ENCODE measurements around the gene PRKCZ. TPM values are rescaled to one million over a fixed set of nuclear protein-coding genes. Genes with fewer than 3 reads are reported as not detected.

Gene PRKCZ
- total and polyA plus RNA-seq, 4 donors = 4.8 to 9.9 (median 8.4) TPM

- TF ChIP-seq REST (IDR thresholded peaks at IDR 0.05) (no peak), ATF3 (IDR thresholded peaks at IDR 0.05) (no peak), FOXA1 (IDR thresholded peaks at IDR 0.05) (no peak), YY1 (IDR thresholded peaks at IDR 0.05) (no peak), HNF4G (IDR thresholded peaks at IDR 0.05) (no peak), SP1 (IDR thresholded peaks at IDR 0.05) (no peak), EGR1 (IDR thresholded peaks at IDR 0.05; ENCODE audit: low read depth in 2 of 2) (no peak), RXRA (IDR thresholded peaks at IDR 0.05) (no peak), GABPA (IDR thresholded peaks at IDR 0.05 in 1 of 2, conservative IDR thresholded peaks at IDR 0.05 in 1 of 2) (no peak), RAD21 (IDR thresholded peaks at IDR 0.05) (no peak), TAF1 (conservative IDR thresholded peaks at IDR 0.05) (no peak), FOXA2 (IDR thresholded peaks at IDR 0.05) (no peak), CTCF (IDR thresholded peaks at IDR 0.05; ENCODE audit: low read depth, low read length, missing input control) (no peak), HNF4A (conservative IDR thresholded peaks at IDR 0.05) (no peak), JUND (IDR thresholded peaks at IDR 0.05) (no peak)
- no peak for DNase-seq (ENCODE audit: low spot score)
- Histone ChIP-seq H3K9ac (ENCODE audit: low read depth in 1 of 2, low read length in 2 of 2) (no peak overlapping the region), H3K4me3 (ENCODE audit: low read depth in 1 of 3, low read length in 3 of 3) (no peak overlapping the region), H3K27me3 (ENCODE audit: control insufficient read depth in 4 of 4, insufficient read depth in 4 of 4, low read length in 3 of 4) (no peaks in the 10 kb centered on the region), H3K9me3 (ENCODE audit: control insufficient read depth in 4 of 4, low read length in 3 of 4) (no peaks in the 10 kb centered on the region), H3K27ac (ENCODE audit: low read depth in 1 of 2, low read length in 2 of 2) (peak overlapping the region in 1 of 2 donors; percentile 34), H3K4me1 (ENCODE audit: control insufficient read depth in 4 of 4, insufficient read depth in 4 of 4, low read length in 3 of 4) (no peaks in the 10 kb centered on the region), H3K36me3 (ENCODE audit: control insufficient read depth in 4 of 4, insufficient read depth in 3 of 4, low read depth in 1 of 4, low read length in 3 of 4) (peaks cover 2 to 40% (median 7%) of the 10 kb centered on the region in 4 donors)
- 77% methylated on average over 10 of the region's 10 CpGs for WGBS
Measured at GRCh38 chr1:2151252-2151651, 101.0 kb downstream of the PRKCZ start.

- no peak overlapping the region for H3K9ac ChIP-seq (ENCODE audit: low read depth in 1 of 2, low read length in 2 of 2)
- no peak for DNase-seq (ENCODE audit: low spot score)
- H3K4me3 ChIP-seq (ENCODE audit: low read depth in 1 of 3, low read length in 3 of 3) = no peak overlapping the region
- H3K9me3 ChIP-seq (ENCODE audit: control insufficient read depth in 4 of 4, low read length in 3 of 4) = no peaks in the 10 kb centered on the region
- H3K36me3 ChIP-seq (ENCODE audit: control insufficient read depth in 4 of 4, insufficient read depth in 3 of 4, low read depth in 1 of 4, low read length in 3 of 4) = peaks cover 3 to 33% (median 7%) of the 10 kb centered on the region in 4 donors
- peak overlapping the region in 1 of 2 donors; percentile 34 for H3K27ac ChIP-seq (ENCODE audit: low read depth in 1 of 2, low read length in 2 of 2)
- WGBS = 84% methylated on average over 6 of the region's 6 CpGs
- no peaks in the 10 kb centered on the region for H3K27me3 ChIP-seq (ENCODE audit: control insufficient read depth in 4 of 4, insufficient read depth in 4 of 4, low read length in 3 of 4)
- no peaks in the 10 kb centered on the region for H3K4me1 ChIP-seq (ENCODE audit: control insufficient read depth in 4 of 4, insufficient read depth in 4 of 4, low read length in 3 of 4)
- TF ChIP-seq RAD21 (IDR thresholded peaks at IDR 0.05) (no peak), NR2F2 (IDR thresholded peaks at IDR 0.05) (no peak), SP1 (IDR thresholded peaks at IDR 0.05) (no peak), ZBTB33 (IDR thresholded peaks at IDR 0.05) (no peak), CTCF (IDR thresholded peaks at IDR 0.05; ENCODE audit: low read depth, low read length, missing input control) (no peak), ATF3 (IDR thresholded peaks at IDR 0.05) (no peak), FOXA2 (IDR thresholded peaks at IDR 0.05) (no peak), MAX (IDR thresholded peaks at IDR 0.05) (no peak), RXRA (IDR thresholded peaks at IDR 0.05) (no peak), FOXA1 (IDR thresholded peaks at IDR 0.05) (no peak), JUND (IDR thresholded peaks at IDR 0.05) (no peak), TAF1 (conservative IDR thresholded peaks at IDR 0.05) (no peak), EGR1 (IDR thresholded peaks at IDR 0.05; ENCODE audit: low read depth in 2 of 2) (no peak)
Measured at GRCh38 chr1:2151911-2152310, 101.7 kb downstream of the PRKCZ start.
